Ascending aorta (tissue), 2 donors: Measurements from ENCODE around the gene TMEM198. TPM values are rescaled to one million over a fixed set of nuclear protein-coding genes. Genes with fewer than 3 reads are reported as not detected.

Experiments
- DNase-seq, 2 donors: peaks; one replicate each; pipeline ENCODE4 v3.0.0-alpha.2; 2019; ENCODE audit warnings: low spot score in 2 of 2
- H3K27ac ChIP-seq, 2 donors: fragments of 200-600 bp; sonication (generic); one replicate each; pipeline ENCODE4 v1.5.1; 2016 to 2017; ENCODE audit warnings: mild to moderate bottlenecking in 1 of 2
- H3K27me3 ChIP-seq: fragments of 200-600 bp; sonication (generic); one replicate; pipeline ENCODE4 v1.5.1; 2017
- H3K36me3 ChIP-seq, 2 donors: fragments of 200-600 bp; sonication (generic); one replicate each; pipeline ENCODE4 v1.5.1; 2016
- H3K4me1 ChIP-seq, 2 donors: fragments of 200-600 bp; sonication (generic); one replicate each; pipeline ENCODE4 v1.5.1; 2016 to 2017; ENCODE audit warnings: mild to moderate bottlenecking in 1 of 2
- H3K4me3 ChIP-seq, 2 donors: fragments of 200-600 bp; sonication (generic); one replicate each; pipeline ENCODE4 v1.5.1; 2016 to 2017; ENCODE audit warnings: mild to moderate bottlenecking in 1 of 2
- H3K9me3 ChIP-seq, 2 donors: fragments of 200-600 bp; sonication (generic); one replicate each; pipeline ENCODE4 v1.5.1; 2016
- CTCF ChIP-seq, 3 experiments: fragments of 200-600 bp in 2 of 3; fragments of 450-650 bp in 1 of 3; sonication (generic) in 2 of 3; IDR thresholded peaks; one replicate each; pipeline ENCODE4 v1.5.1; 2016 to 2019; ENCODE audit warnings: antibody characterized with exemption in 3 of 3, mild to moderate bottlenecking in 1 of 3, moderate library complexity in 1 of 3
- intact Hi-C: fragments of 100-400 bp; cut with DNase I; formaldehyde crosslinking; loops from one replicate; pipeline ENCODE4 v1.15.1; 2023
- total RNA-seq: library from RNA; depleted of rRNA; stranded (reverse); fragments of >200 nt; gene quantifications from one replicate; pipeline ENCODE4 v1.1.0, GENCODE V29; 2016

TMEM198 gene
- total RNA-seq, 1 donor from 2014 or later, result 6.0 TPM

GRCh38 chr2:219553463-219553963 is 9.7 kb downstream of the TMEM198 start:
- Histone ChIP-seq H3K4me1 (peaks cover 6 to 19% of the 10 kb centered on the region in 2 donors), H3K27ac (no peak overlapping the region), H3K36me3 (peaks cover 0 to 18% of the 10 kb centered on the region in 2 donors), H3K27me3 (no peaks in the 10 kb centered on the region), H3K4me3 (peak overlapping the region in 1 of 2 donors; percentile 79), H3K9me3 (no peaks in the 10 kb centered on the region)
- TF ChIP-seq CTCF (IDR thresholded peaks at IDR 0.05), result no peak
- intact Hi-C loops, result loop anchor here (2.0 kb wide), 1 partner anchor 17 kb away; the partner anchor contains the start of gene OBSL1
- no peak for DNase-seq

- Histone ChIP-seq H3K4me3 (no peak overlapping the region), H3K27me3 (no peaks in the 10 kb centered on the region), H3K9me3 (no peaks in the 10 kb centered on the region), H3K36me3 (peaks cover 0 to 18% of the 10 kb centered on the region in 2 donors), H3K27ac (no peak overlapping the region), H3K4me1 (peaks cover 6 to 19% of the 10 kb centered on the region in 2 donors)
- TF ChIP-seq CTCF (IDR thresholded peaks at IDR 0.05), result no peak
- no peak for DNase-seq
- intact Hi-C loops, result no loop called here
These were observed 10.5 kb downstream of the TMEM198 start for GRCh38 chr2:219554350-219554749.

GRCh38 chr2:219555956-219556355 is 12.1 kb downstream of the TMEM198 start:
- H3K4me3 ChIP-seq, result no peak overlapping the region
- intact Hi-C loops, result no loop called here
- peaks cover 6 to 19% of the 10 kb centered on the region in 2 donors for H3K4me1 ChIP-seq
- H3K36me3 ChIP-seq, result peaks cover 0 to 18% of the 10 kb centered on the region in 2 donors
- no peak overlapping the region for H3K27ac ChIP-seq
- H3K27me3 ChIP-seq, result no peaks in the 10 kb centered on the region
- H3K9me3 ChIP-seq, result no peaks in the 10 kb centered on the region
- no peak for TF ChIP-seq CTCF (IDR thresholded peaks at IDR 0.05)
- no peak for DNase-seq

- Histone ChIP-seq H3K4me3 (no peak overlapping the region), H3K4me1 (peaks cover 6 to 16% of the 10 kb centered on the region in 2 donors), H3K27me3 (no peaks in the 10 kb centered on the region), H3K27ac (no peak overlapping the region), H3K9me3 (no peaks in the 10 kb centered on the region), H3K36me3 (peaks cover 0 to 18% of the 10 kb centered on the region in 2 donors)
- no peak for DNase-seq
- TF ChIP-seq CTCF (IDR thresholded peaks at IDR 0.05), result no peak
- intact Hi-C loops, result no loop called here
These were observed 12.6 kb downstream of the TMEM198 start for GRCh38 chr2:219556413-219556812.

GRCh38 chr2:219557320-219557719 is 13.5 kb downstream of the TMEM198 start:
- peaks cover 0 to 24% of the 10 kb centered on the region in 2 donors for H3K36me3 ChIP-seq
- no peak for TF ChIP-seq CTCF (IDR thresholded peaks at IDR 0.05)
- H3K27ac ChIP-seq, result no peak overlapping the region
- no peak for DNase-seq
- no peak overlapping the region for H3K4me3 ChIP-seq
- H3K4me1 ChIP-seq, result peaks cover 6 to 8% of the 10 kb centered on the region in 2 donors
- intact Hi-C loops, result no loop called here
- no peaks in the 10 kb centered on the region for H3K9me3 ChIP-seq
- H3K27me3 ChIP-seq, result no peaks in the 10 kb centered on the region
